ENCODE results near the gene GJC2.

Gene GJC2

DNA sequence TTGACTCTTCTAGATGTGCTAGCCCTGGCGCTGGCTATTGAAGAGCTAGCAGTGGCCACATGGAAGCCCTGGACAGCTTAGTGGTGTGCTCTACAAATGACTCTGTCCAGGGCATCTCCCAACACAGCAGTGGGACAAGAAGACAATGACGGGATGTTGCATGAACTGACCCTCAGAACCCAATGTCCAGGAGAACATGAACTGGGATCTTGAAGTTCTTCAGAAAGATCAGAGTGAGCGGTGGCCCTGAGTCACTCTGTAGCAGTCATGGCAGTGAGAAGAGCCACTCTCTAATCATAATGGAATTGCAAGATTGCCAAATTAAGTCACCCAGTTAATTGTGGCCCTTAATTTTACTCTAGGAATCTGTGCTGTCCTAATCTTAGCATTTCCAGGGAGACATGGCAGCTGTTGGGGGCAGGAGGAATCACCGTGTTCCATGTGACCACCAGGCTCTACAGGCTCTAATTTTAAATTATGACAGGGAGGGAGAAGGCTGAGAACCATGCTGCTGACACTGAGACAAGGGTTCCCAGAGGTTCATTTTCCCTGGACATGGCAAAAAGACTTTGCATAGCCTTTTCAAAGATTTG, 47.9 kb downstream of the GJC2 start:
- no peak for DNase-seq

DNA sequence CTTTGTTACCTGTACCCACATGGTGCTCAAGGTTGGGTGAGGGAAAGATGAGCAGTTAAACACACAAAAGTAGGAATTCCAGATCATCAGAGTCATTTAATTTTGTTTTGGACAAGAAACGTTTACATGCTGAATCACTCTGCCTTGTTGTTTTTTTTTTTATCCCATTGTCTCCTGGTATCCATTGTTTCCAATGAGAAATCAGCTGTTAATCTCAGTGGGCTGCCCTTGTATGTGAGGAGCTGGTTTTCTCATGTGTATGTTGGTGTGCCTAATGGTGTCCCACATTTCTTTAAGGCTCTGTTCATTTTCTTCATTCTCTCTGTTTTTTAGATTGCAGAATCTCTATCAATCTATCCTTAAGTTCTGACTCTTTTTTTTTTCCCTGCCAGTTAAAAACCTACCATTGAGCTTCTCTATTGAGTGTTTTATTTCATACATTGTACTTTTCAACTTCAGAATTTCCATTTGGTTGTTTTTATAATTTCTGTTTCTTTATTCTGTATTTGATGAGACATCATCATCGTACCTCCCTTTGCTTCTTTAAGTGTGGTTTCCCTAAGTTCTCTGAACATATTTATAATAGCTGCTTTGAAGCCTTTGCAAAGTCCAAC, 49.4 kb downstream of the GJC2 start:
- no peak for DNase-seq

DNA sequence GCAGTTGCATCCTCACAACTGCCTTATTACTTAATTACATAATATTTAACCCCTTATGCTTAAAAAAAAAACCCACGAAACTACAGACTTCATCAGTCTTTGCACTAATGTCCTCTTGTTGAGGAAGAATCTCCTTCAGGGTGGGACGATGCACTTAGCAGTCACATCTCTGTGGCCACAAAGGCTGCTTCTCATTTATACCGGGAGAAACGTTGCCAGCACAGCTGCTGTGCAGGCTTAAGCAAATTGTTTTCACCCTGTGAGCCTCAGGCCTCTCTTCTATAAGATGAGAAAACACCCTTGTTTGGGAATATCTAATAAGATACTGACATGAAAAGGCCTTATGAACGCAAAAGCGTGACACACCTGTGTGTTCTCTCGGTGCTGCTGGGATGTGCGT, 55.2 kb downstream of the GJC2 start:
- DNase-seq: no peak

- no peak for DNase-seq
Measured at GRCh38 chr1:228205526-228206436, 56.1 kb downstream of the GJC2 start.

- no peak for DNase-seq
Measured at GRCh38 chr1:228206582-228207351, 57.0 kb downstream of the GJC2 start.

DNA sequence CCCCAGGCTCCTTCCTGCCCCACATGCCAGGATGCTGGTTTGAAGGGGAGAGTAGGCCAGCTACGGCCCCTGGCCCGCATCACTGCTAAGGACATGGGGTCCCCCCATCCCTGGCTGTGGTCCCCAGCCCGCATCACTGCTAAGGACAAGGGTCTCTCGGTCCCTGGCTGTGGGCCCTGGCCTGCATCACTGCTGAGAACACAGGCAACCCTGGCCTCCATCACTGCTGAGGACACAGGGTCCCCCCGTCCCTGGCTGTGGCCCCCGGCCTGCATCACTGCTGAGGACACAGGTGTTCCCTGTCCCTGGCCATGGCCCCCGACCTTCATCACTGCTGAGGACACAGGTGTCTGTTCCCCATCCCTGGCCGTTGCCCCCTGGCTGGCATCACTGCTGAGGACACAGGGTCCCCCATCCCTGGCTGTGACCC, 57.7 kb downstream of the GJC2 start:
- no peak for DNase-seq

- DNase-seq: no peak
Measured at GRCh38 chr1:228207851-228208821, 58.4 kb downstream of the GJC2 start, which contains the start of gene OBSCN. Gene OBSCN (plus strand): TSS chr1:228208044. CDS start chr1:228211784, 3,740 bp downstream.

- DNase-seq: no peak
Measured at GRCh38 chr1:228208831-228209551, 59.3 kb downstream of the GJC2 start.

Measured in right hindlimb (tissue), 1 donor.